ENCODE measurements around the gene XXYLT1. TPM values are rescaled to one million over a fixed set of nuclear protein-coding genes. Genes with fewer than 3 reads are reported as not detected.

The XXYLT1 gene
- total RNA-seq, 1 donor from 2014 or later, result 22.3 TPM

DNA sequence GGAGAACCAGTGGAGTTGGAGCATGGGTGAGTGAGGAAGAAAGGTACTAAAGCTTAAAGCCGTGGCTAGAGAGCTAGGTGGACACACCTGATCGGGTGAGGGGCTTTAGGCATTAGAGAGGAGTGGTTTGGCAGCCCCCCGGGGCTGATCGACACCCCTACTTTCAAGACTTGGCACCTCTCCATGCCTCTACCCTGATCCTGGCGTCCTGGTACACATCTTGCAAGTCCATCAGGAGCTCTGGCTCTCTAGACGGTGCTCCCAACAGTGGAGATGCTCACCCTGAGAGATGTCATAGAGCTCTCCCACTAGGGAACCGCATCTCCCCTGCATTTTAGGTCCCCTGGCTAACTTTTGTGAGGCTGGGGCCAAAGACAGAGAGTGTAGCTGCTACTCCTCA is 98.1 kb downstream of the XXYLT1 start:
- Mint-ChIP-seq H3K4me1 (ENCODE audit: low read depth, unreplicated experiment) (peaks cover 41% of the 10 kb centered on the region), H3K9me3 (ENCODE audit: unreplicated experiment) (peaks cover 1% of the 10 kb centered on the region), H3K27me3 (ENCODE audit: unreplicated experiment) (no peaks in the 10 kb centered on the region), H3K4me3 (ENCODE audit: unreplicated experiment) (no peak overlapping the region), H3K36me3 (ENCODE audit: unreplicated experiment) (no peaks in the 10 kb centered on the region), H3K27ac (ENCODE audit: unreplicated experiment) (no peak overlapping the region)
- no peak for DNase-seq
- TF ChIP-seq, protein P1, sequence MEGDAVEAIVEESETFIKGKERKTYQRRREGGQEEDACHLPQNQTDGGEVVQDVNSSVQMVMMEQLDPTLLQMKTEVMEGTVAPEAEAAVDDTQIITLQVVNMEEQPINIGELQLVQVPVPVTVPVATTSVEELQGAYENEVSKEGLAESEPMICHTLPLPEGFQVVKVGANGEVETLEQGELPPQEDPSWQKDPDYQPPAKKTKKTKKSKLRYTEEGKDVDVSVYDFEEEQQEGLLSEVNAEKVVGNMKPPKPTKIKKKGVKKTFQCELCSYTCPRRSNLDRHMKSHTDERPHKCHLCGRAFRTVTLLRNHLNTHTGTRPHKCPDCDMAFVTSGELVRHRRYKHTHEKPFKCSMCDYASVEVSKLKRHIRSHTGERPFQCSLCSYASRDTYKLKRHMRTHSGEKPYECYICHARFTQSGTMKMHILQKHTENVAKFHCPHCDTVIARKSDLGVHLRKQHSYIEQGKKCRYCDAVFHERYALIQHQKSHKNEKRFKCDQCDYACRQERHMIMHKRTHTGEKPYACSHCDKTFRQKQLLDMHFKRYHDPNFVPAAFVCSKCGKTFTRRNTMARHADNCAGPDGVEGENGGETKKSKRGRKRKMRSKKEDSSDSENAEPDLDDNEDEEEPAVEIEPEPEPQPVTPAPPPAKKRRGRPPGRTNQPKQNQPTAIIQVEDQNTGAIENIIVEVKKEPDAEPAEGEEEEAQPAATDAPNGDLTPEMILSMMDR (IDR thresholded peaks at IDR 0.05; ENCODE audit: partially characterized antibody, unreplicated experiment), result no peak

DNA sequence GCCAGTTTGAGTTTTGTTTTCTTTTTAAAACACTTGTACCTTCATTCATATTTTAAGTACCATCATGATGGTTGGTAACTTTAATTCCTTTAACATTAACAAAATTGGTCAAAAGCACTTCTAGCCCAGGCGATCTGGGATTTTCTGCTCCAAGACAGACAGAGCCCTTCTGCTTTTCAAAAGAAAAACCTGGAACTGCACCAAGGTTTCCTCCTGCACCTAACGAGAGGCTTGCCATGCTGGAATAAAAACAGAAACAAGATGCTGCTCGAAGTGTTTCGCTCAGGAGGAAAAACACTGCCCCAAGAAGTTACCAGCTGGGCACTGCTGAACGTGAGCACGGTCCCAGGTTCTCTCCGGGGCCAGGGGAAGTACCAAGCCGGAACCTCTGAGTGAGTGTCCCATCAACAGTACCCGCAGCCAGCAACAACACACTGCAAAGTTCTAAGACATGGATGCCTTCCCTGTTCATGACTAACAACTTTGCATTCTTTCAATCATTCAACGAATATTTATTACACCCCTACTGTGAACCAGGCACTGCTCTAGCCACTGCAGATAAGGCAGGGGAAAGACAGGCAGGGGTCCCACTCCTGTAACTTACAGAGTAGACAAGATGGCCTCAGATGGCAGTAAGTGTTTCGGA is 98.8 kb downstream of the XXYLT1 start:
- Mint-ChIP-seq H3K27me3 (ENCODE audit: unreplicated experiment) (no peaks in the 10 kb centered on the region), H3K27ac (ENCODE audit: unreplicated experiment) (peak overlapping the region; percentile 10), H3K9me3 (ENCODE audit: unreplicated experiment) (peaks cover 1% of the 10 kb centered on the region), H3K4me1 (ENCODE audit: low read depth, unreplicated experiment) (peaks cover 39% of the 10 kb centered on the region), H3K36me3 (ENCODE audit: unreplicated experiment) (no peaks in the 10 kb centered on the region), H3K4me3 (ENCODE audit: unreplicated experiment) (no peak overlapping the region)
- no peak for DNase-seq
- TF ChIP-seq, protein P1 (IDR thresholded peaks at IDR 0.05; ENCODE audit: partially characterized antibody, unreplicated experiment), result no peak

DNA sequence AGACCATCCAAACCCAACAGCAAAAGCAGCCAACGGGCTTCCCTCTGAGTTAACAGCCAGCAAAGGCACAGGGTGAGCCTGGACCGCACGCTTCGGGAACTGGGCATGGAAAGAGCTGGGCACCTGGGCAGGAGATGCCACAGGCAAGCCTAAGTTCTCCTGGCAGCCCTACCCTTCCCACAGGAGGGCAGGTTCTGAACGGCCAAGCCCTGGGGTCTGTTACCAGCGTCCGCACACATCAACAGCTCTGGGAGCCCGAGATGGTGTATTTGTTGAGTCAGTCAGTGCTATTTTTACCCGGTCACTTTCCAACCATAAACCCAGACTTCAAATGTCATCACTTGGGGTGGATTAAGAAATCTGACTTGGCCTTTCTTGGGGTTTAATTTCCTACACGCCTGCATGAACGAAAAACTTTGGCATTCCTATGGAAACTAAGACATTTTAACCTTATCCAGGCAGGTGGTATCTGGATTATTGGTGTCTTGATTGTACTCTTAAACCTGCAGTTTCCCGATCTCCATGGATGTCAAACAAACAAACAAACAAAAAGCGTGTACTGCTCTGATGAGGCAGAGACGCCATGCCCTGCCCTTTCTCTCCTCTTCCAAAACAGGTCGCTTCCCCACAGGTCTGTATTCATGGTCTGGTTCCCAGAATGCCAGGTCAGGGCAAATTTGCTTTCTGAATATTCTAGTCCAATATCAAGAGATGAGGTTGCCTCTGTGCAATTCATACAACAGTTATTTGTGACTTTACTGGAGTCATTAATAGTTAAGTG is 99.7 kb downstream of the XXYLT1 start:
- DNase-seq, result no peak
- Mint-ChIP-seq H3K27me3 (ENCODE audit: unreplicated experiment) (peaks cover 2% of the 10 kb centered on the region), H3K4me1 (ENCODE audit: low read depth, unreplicated experiment) (peaks cover 35% of the 10 kb centered on the region), H3K4me3 (ENCODE audit: unreplicated experiment) (no peak overlapping the region), H3K36me3 (ENCODE audit: unreplicated experiment) (no peaks in the 10 kb centered on the region), H3K9me3 (ENCODE audit: unreplicated experiment) (no peaks in the 10 kb centered on the region), H3K27ac (ENCODE audit: unreplicated experiment) (no peak overlapping the region)
- TF ChIP-seq, protein P1 (IDR thresholded peaks at IDR 0.05; ENCODE audit: partially characterized antibody, unreplicated experiment), result no peak

DNA sequence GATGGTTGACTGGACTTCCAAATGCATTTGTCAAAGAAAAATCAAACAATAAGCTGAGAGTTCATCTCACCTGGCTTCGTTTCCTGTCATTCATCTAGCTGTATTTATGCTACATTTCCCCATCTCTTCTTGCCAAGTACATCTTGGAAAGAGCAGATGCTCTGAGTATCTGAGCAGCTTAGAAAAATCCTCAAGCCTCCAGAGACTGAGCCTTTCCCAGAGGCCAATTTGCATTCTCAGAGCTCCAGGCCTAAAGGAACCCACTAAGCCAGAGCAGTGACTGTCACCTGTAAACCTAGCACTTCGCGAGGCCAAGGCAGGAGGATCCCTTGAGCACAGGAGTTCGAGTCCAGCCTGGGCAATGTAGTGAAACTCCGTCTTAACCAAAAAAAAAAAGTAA is 100.5 kb downstream of the XXYLT1 start:
- H3K9me3 Mint-ChIP-seq (ENCODE audit: unreplicated experiment), result peaks cover 2% of the 10 kb centered on the region
- DNase-seq, result no peak
- H3K27ac Mint-ChIP-seq (ENCODE audit: unreplicated experiment), result no peak overlapping the region

More for the DNA sequence above, 100.5 kb downstream of the XXYLT1 start:
- TF ChIP-seq, protein P1 (IDR thresholded peaks at IDR 0.05; ENCODE audit: partially characterized antibody, unreplicated experiment), result no peak
- peaks cover 3% of the 10 kb centered on the region for H3K27me3 Mint-ChIP-seq (ENCODE audit: unreplicated experiment)
- peaks cover 35% of the 10 kb centered on the region for H3K4me1 Mint-ChIP-seq (ENCODE audit: low read depth, unreplicated experiment)
- H3K36me3 Mint-ChIP-seq (ENCODE audit: unreplicated experiment), result no peaks in the 10 kb centered on the region
- H3K4me3 Mint-ChIP-seq (ENCODE audit: unreplicated experiment), result peak overlapping the region; percentile 6

Data from glutamatergic neuron (in vitro differentiated cells).